Stimulated activated CD4-positive, alpha-beta T cell treated with anti-CD3 and anti-CD28 coated beads, Interleukin-15, amount 100 ng/mL, for 48 hours (primary cell): ENCODE measurements around the gene TST.

ENCODE experiments used
- DNase-seq, 2 donors: peaks; one replicate each; pipeline ENCODE4 v3.0.0-alpha.2; 2020; ENCODE audit warnings: low read depth in 2 of 2

TST gene

GRCh38 chr22:36982136-36982535, 37.1 kb downstream of the TST start:
- DNase-seq = no peak

- no peak for DNase-seq
These were observed 37.9 kb downstream of the TST start for GRCh38 chr22:36981247-36981775.

DNA sequence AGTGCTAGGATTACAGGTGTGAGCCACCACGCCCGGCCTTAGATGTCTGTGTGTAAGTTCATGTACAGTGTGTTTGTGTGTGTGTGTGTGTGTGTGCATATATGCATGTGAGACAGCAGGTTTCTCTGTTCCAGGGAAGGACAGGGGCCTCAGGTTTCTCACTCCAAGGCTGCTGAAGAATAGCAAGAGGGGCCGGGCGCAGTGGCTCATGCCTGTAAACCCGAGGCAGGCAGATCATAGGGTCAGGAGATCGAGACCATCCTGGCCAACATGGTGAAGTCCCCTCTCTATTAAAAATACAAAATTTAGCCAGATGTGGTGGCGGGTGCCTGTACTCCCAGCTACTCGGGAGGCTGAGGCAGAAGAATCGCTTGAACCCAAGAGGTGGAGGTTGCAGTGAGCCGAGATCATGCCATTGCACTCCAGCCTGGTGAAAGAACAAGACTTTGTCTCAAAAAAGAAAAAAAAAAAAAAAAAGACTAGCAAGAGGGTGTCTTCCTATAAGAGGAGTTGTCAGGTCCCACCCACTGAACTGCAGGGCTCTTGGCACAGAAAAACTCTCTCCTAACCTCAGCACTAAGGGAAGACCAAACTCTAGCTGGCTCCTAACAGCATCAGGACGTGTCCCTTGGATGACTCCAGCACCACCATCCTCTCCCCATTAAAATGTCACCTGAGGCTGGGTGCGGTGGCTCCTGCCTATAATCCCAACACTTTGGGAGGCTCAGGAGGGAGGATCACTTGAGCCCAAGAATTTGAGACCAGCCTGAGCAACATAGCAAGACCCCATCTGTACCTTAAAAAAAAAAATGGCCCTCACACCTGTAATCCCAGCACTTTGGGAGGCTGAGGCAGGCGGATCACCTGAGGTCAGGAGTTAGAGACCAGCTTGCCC, 40.0 kb downstream of the TST start:
- DNase-seq = no peak

GRCh38 chr22:36977947-36978660, 41.1 kb downstream of the TST start:
- DNase-seq = peak; percentile 80 to 88

GRCh38 chr22:36977401-36977861, 41.8 kb downstream of the TST start:
- DNase-seq = peak; percentile 73 to 79

DNA sequence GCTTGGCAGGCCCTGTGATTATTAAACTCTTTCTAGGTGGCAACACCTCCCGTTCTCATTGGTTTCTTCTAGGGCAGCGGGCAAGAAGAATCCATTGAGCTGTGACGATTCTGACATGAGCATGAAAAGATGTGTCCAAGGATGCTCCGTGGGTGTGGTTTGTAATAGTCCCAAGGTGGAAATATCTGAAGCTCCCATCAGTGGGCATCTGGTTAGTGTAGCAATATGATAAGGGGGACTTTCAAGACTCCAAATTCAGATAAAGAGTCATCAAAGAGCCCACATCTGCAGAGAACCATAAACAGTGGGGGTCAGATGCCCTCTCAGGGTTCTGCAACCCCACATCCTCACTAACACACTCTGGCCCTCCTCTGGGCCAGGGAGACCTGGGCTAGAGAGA, 42.6 kb downstream of the TST start:
- DNase-seq = no peak

DNA sequence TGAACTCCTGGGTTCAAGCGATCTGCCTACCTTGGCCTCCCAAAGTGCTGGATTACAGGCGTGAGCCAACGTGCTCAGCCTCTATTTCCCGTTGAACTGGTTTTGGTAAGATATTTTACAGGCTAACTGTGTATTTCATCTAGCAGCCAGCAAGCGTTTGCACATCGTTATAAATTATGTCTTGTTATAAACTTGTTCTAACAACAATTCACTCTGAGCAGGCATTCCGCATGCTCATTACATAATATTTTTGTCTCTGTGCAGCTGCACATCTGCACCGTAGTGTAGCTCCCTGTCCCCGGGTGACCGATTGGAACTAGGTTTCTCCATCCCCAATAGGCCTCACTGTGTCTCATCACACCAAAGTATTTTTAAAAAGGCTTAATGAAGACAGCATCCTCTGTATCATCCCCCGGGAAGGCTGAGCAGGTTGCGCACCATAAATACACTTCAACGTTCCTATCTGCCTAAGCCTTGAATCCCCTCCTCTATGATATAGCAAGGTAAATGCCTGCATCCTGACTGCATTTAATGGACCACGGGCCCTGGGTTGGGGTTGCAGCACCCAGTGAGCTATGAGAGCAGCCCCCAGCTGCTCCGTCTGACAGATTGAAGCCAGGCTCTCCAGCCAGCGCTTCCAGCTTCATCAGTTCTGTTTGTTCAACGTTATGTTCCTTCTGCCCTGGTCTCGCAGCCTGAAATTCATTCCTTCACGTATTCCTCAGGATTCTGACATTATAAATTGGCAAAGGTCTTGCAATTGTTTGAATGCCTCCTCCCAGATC, 47.7 kb downstream of the TST start:
- no peak for DNase-seq

GRCh38 chr22:36968249-36968964, 50.8 kb downstream of the TST start:
- no peak for DNase-seq

DNA sequence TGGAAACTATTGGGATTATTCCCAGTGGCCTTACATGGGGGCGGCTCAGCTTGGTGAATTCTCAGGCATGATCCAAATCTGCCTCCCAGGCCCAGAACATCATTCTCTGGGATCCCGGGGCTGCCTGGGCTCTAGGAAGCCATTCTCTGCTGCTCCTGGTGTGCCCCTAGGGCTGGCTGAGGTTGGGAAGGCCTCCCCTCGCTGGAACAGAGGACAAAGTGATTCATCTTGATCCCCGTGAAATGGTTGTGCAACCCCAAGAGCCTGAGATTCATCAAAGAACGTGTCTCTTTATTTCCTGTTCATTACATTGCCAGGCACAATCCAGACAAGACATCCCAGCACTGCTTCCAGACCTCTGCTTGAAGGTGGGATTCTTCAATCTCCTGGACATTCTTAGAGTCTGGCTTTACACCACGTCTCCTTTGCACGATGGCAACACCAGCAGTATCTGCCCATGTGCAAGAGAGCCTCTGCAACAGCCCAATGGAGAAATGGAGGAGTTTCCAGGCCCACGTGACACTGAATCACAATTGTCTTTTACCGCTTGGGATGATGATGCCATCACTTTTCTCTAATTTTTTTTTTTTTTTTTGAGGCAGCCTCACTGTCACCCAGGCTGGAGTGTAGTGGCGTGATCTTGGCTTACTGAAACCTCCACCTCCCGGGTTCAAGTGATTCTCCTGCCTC, 52.3 kb downstream of the TST start:
- no peak for DNase-seq

GRCh38 chr22:36965696-36966095, 53.6 kb downstream of the TST start:
- DNase-seq = no peak

GRCh38 chr22:36964106-36964505, 55.1 kb downstream of the TST start:
- no peak for DNase-seq

DNA sequence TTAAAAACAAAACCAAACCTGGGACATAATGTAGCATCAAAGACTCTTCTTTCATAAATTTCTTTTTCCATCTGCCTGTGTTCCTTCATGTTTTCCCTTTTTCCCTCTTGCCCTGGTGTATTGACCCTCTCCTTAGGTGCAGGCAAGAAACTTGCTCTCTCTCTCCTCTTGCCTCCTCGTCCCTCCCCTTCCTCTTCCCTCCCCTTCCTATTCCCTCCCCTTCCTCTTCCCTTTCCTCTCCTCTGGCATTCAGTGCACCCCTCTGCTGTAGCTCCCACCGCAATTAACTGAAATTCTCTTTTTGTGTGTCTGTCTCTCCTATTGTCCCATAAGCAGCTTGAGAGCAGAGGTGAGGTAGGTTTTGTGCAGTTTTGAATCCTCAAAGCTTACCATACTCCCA, 55.9 kb downstream of the TST start:
- DNase-seq = no peak

DNA sequence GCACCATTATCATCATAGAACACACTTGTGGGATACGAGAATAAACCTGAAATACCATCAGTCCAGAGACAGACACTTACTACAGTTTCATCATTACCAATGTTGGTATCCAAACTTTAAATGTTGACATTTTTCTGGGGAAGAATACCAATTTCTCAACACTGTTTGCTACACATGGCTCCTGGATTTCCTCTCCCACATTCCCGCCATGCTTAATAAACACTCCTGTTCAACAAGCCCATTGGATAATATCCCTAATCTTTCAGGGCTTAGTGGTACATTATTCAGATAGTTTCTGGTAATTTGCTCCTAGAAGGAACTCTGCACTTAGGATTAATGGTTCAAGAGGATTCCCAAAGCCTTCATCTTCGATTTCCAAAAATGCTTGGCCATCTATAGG, 57.6 kb downstream of the TST start:
- DNase-seq = no peak
